GM21723 (cell line): ENCODE results near the gene PTPN23.

Source experiments
- ATAC-seq: cut with Tn5 transposase; IDR thresholded peaks from one replicate; pipeline ENCODE4 v1.9.1; 2021; ENCODE audit warnings: mild to moderate bottlenecking, moderate library complexity; ENCODE audit not compliant: unreplicated experiment

PTPN23 gene

DNA sequence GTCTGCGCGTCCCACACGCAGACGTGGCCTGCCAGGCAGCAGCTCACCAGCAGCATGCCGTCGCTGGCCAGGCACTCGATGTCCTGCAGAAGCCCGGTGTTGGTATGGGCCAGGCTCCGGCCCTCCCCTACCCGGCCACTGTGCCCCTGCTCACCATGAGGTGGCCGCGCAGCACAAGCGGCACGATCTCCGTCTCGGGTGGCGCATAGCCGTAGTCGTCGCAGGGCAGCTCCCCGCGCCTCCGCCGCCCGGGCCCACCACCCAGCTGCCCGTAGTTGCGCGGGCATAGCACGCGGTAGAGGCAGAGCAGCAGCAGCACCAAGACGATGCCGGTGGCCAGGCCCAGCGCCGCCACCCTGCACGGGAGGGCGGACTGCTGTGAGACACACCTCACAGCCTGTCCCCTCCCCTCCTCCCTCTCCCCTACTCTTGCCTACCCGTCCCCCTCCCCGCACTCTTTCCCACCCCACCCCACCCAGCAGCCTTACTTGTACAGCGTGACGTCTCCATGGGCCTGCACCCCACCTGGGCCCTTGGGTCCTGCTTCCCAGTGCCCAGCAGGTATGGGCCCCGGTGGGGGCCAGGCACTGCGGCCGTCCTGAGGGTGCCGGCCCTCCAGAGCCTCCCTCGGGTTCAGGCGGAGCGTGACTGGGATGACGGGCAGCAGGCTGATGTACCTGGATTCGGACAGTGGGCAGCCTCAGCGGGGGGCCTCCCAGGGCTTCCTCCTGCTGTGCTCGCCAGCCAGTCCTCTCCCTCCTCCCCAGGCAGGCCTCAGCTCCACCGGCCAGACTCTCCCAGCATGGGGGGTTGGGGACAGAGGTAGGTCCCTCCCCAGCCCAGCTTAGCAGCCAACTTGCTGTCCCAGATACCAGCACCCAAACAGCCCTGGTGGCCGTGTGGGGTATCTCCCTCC, 37.6 kb downstream of the PTPN23 start:
- ATAC-seq, result no peak

GRCh38 chr3:47419083-47420043, 38.5 kb downstream of the PTPN23 start:
- no peak for ATAC-seq

- no peak for ATAC-seq
These were observed 39.2 kb downstream of the PTPN23 start for GRCh38 chr3:47420044-47420430.

DNA sequence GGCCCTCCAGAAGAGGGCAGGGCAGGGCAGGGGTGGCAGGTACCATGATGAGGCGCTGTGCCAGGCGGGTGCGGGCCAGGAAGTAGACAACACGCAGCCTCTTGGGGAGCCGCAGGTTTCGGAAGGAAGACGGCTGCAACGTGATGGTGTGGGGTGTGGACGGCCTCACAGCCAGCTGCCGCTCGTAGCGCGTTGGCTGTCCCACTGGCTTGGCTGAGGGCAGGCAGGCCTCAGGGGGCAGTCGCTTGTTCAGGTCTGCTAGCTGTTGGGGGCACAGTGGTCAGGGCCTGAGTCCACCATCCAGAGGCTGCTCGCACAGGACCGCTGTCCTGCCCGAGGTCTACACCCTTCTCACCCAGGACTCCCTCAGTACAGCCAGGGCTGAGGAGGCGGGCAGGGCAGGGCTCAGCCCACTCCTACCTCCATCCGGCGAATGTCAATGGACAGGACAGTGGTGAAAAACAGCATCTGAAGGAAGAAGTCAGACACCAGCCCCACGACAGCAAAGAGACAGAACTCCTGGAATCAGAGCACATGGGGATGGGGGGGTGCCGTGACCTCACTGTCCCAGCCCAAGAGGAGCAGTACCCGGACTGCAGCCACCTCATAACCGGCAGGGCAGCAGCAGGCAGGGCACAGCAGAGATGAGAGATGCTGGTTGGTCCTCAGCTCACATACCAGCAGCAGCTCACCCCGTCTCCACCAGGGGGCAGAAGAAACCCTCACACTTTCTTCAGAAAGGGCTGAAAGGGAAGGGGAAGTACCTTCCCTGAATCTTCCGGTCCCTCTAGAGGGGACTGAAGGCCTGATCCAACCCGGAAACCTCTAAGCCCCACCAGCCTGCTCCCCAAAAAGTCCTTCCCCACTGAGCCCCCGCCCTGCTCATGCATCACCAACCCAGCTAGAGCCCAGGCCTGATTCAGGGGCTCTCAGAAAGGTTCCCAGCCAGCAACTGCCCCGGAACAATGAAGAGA, 40.0 kb downstream of the PTPN23 start:
- ATAC-seq, result peak; percentile 84

DNA sequence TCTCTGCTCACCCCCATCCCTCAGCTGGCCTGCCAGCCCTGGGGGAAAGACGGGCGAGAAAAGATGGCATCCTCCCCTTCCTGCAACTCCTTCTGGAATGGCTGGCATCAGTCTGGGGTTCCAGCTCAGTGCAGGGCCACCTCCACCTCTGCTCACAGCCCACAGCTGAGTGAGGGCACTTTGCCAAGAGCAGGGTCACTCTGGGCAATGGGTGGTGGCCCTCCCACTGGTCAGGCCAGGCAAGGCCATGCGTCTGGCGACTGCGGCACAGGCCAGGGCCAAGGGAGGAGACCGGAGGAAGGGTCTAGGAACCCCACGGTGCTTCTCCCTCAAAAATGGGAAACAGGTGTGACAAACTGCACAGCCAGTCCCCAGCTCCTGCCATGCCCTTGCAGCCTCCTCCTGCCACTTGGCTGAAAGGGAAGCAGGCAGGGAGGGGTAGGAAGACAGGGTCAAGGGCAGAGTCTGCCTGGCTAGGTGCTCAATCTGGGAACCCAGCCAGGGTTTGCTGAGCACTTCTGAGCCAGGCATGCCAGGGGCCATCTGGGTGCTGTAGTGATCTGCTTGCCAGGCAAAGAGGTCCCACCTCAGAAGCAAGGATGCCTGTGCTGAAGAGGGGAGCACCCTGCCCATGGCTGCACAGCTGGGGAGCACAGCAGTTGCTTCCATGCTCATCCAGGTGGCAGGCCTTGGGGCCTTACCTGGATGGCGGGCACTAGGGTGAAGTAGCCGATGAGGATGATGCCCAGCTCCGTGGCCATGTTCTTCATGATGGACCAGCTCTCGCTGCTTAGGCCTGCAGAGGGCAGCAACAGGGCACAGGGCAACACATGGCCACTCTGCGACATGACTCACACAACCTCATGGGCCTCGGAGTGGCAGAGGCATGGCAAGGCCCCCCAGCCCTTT, 41.2 kb downstream of the PTPN23 start:
- no peak for ATAC-seq

DNA sequence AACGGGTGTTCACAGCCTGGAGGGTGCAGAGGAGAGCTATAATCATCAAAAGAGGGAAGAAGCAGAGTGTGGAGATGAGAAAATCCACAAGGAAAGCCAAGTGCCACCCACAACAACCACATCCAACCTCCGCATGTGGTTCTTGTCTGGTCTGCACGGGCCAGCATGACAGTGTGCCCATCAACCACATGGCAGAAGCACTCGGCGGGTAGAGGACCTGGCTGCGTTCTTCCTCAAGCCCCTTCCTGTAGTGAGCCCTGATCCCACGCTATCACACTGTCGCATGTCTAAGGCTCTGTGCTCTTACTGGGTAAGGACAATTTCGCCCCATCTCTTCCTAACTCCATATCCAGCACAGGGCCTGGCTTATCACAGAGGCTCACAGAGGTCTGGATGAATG, 41.9 kb downstream of the PTPN23 start:
- ATAC-seq, result no peak

DNA sequence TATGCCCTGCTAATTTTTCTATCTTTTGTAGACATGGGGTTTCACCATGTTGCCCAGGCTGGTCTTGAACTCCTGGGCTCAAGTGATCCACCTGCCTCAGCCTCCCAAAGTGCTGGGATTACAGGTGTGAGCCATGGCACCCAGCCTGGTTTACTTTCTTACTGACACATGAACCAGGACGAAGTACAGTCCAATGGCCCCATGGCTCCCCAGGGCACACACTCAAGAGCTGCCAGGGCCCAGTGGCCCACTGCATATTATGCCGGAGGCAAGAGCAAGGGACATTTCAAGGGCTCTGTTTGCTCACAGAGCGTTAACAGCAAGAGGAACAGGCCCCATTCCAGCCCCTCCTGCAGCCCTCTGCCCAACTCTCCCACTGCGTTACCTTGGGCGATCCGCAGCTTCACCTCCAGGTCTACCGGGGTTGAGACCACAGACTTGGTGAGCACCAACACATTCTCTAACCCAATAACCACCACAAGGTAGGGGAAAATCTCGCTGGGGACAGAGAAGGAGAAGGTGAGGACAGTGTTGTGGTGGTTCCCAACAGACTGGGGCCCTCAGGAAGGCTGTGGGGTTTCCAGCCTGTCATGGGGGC, 42.8 kb downstream of the PTPN23 start:
- ATAC-seq, result no peak

GRCh38 chr3:47424434-47425382, 43.9 kb downstream of the PTPN23 start:
- no peak for ATAC-seq

DNA sequence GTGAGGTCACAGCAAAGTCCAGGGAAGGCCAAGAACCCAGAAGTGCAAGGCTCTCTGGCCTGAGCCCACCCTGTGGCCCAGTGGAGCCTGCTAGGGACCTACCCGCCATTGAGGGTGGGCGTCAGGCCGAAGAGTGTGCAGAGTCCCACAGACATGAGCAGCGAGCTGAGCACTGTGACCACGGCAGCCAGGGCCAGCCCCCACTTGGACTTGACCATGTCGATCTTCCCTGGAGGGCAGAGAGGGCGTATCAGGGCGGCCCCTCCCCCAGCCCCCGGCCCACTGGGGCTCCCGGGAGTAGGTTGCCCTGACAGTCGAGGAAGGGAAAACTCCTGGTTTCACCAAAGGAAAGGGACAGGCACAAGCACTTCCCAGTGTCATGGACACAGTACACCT, 44.6 kb downstream of the PTPN23 start:
- ATAC-seq, result no peak

- ATAC-seq, result no peak
These were observed 45.1 kb downstream of the PTPN23 start for GRCh38 chr3:47425959-47426358.

GRCh38 chr3:47427866-47428265, 47.0 kb downstream of the PTPN23 start:
- ATAC-seq, result no peak

GRCh38 chr3:47428662-47429061, 47.8 kb downstream of the PTPN23 start:
- no peak for ATAC-seq

- ATAC-seq, result no peak
These were observed 48.9 kb downstream of the PTPN23 start for GRCh38 chr3:47429476-47430270.

- no peak for ATAC-seq
These were observed 49.8 kb downstream of the PTPN23 start for GRCh38 chr3:47430606-47431005.

- ATAC-seq, result no peak
These were observed 50.4 kb downstream of the PTPN23 start for GRCh38 chr3:47431225-47431624.

DNA sequence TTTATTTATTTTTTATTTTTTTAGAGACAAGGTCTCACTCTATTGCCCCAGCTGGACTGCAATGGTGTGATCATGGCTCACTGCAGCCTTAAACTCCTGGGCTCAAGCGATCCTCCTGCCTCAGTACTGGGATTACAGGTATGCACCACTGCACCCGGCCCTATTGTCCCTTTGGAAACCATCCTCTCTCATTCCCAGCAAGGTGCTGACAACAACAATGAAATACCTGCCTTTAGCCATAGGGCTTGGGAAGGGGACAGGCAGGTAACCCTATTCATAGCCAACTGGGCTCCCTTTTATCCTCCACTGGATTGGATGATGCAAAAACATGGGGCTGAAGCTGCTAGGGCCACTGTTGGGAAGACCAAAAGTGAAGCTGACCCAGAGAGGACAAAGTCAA, 51.9 kb downstream of the PTPN23 start:
- ATAC-seq, result no peak

- ATAC-seq, result no peak
These were observed 53.0 kb downstream of the PTPN23 start for GRCh38 chr3:47433796-47434195.
